Activated CD4-positive, alpha-beta T cell treated with anti-CD3 and anti-CD28 coated beads for 1 hour (primary cell): Measurements from ENCODE around the gene FRMPD3.

Source experiments
- DNase-seq: peaks from one replicate; pipeline ENCODE4 v3.0.0-alpha.2; 2020

The FRMPD3 gene

DNA sequence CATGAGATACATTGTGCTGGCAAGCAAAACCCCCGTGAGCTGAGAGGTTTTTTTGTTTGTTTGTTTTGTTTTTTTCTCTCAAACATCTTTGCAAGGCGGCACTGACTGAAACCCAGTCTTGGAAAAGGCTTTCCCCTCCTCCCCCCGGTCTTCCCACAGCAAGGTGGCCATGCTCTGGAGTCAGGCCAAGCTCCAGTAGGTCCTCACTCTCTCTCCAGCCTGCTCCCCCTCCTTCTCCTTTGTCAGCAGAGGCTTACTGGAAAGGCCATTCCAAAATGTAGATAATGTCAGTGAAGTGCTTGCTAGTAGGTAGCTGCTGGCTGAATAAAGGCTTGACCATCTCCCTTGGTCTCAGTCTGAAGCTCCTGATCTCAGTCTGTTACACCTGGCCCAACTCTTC is 32.6 kb downstream of the FRMPD3 start:
- DNase-seq: no peak

DNA sequence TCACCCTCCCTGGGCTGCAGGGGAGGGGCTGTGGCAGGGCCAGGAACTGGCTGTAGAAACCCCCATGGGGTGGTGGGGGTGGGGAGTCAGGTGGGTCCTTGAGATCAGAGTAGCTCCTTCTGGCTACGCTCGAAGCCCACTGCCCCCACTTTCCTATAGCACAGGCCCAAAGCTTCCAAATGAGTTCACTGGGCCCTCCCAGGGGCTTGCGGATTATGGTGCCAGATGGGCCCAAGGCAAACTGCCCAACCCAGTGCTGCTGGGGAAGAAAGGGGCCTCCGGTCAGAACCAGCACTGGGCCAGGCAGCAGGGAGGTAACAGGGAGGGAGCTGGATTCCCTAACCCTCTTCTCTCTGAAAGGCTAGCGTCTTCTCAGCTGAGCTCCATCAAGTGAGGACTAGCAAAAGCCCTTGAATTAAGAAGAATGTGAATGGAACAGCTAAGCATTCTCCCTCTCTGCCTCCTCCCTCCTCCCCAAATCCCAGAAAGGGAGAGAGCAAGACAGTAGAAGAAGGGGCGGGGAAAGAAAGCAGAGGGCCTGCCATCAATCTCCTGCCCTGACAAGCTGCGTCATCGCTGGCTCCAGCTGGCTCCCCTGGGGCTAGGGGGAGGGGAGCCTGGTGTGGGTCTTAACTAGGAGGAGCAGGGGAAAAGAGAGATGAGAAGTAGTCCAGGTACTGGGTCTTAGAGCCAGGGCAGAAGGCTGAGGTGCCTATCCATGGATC is 34.7 kb downstream of the FRMPD3 start:
- no peak for DNase-seq

GRCh38 chrX:107485013-107485412 is 35.6 kb downstream of the FRMPD3 start:
- no peak for DNase-seq

GRCh38 chrX:107493141-107493540 is 43.7 kb downstream of the FRMPD3 start:
- DNase-seq: no peak

- DNase-seq: no peak
Measured at GRCh38 chrX:107496786-107497185, 47.3 kb downstream of the FRMPD3 start.
